Hematopoietic multipotent progenitor cell treated with erythropoietin and hydrocortisone succinate and interleukin-3 and kit ligand, for 4 days (in vitro differentiated cells): ENCODE measurements around the gene VAMP1.
A peak's percentile ranks its signal among the peaks of the same experiment; 100 is the strongest.
"Not testable (repeated sequence)": the region's sequence is repeated elsewhere in the genome, so short reads cannot be mapped to it uniquely, and the experiment has no call there.

ENCODE experiments used
- DNase-seq: peaks from one replicate; pipeline ENCODE4 v3.0.0-alpha.2; 2015

Gene VAMP1

GRCh38 chr12:6450091-6450868 is 20.2 kb downstream of the VAMP1 start:
- DNase-seq: no peak

- no peak for DNase-seq
These were observed 25.5 kb downstream of the VAMP1 start, which contains the start of gene CD27 for GRCh38 chr12:6444704-6445688. Gene CD27, plus strand, starts transcription at chr12:6444955. Its CDS starts 141 bp downstream, at chr12:6445096.

GRCh38 chr12:6444031-6444430 is 26.4 kb downstream of the VAMP1 start:
- DNase-seq: no peak

GRCh38 chr12:6443361-6443983 is 27.0 kb downstream of the VAMP1 start:
- DNase-seq: no peak

GRCh38 chr12:6442836-6443235 is 27.6 kb downstream of the VAMP1 start:
- DNase-seq: no peak

- peak; percentile 20 for DNase-seq
These were observed 30.1 kb downstream of the VAMP1 start for GRCh38 chr12:6440391-6440790.

GRCh38 chr12:6438345-6438744 is 32.1 kb downstream of the VAMP1 start:
- DNase-seq: no peak

GRCh38 chr12:6437586-6437985 is 32.9 kb downstream of the VAMP1 start:
- no peak for DNase-seq

- DNase-seq: no peak
These were observed 34.3 kb downstream of the VAMP1 start for GRCh38 chr12:6435961-6436715.

GRCh38 chr12:6434205-6435140 is 36.0 kb downstream of the VAMP1 start:
- peak; percentile 25 for DNase-seq

GRCh38 chr12:6432991-6433390 is 37.5 kb downstream of the VAMP1 start:
- DNase-seq: no peak

- peak; percentile 98 for DNase-seq
These were observed 40.1 kb downstream of the VAMP1 start for GRCh38 chr12:6430124-6430989.

GRCh38 chr12:6428326-6428725 is 42.2 kb downstream of the VAMP1 start:
- no peak for DNase-seq

GRCh38 chr12:6427796-6428195 is 42.7 kb downstream of the VAMP1 start:
- DNase-seq: not testable (repeated sequence)

- DNase-seq: peak; percentile 31
These were observed 43.4 kb downstream of the VAMP1 start for GRCh38 chr12:6426882-6427671.

GRCh38 chr12:6425590-6426531 is 44.6 kb downstream of the VAMP1 start:
- DNase-seq: peak; percentile 23

GRCh38 chr12:6424866-6425265 is 45.6 kb downstream of the VAMP1 start:
- DNase-seq: peak; percentile 77

GRCh38 chr12:6424008-6424347 is 46.5 kb downstream of the VAMP1 start:
- DNase-seq: no peak
